ENCODE data around the gene POLR2E.

DNA sequence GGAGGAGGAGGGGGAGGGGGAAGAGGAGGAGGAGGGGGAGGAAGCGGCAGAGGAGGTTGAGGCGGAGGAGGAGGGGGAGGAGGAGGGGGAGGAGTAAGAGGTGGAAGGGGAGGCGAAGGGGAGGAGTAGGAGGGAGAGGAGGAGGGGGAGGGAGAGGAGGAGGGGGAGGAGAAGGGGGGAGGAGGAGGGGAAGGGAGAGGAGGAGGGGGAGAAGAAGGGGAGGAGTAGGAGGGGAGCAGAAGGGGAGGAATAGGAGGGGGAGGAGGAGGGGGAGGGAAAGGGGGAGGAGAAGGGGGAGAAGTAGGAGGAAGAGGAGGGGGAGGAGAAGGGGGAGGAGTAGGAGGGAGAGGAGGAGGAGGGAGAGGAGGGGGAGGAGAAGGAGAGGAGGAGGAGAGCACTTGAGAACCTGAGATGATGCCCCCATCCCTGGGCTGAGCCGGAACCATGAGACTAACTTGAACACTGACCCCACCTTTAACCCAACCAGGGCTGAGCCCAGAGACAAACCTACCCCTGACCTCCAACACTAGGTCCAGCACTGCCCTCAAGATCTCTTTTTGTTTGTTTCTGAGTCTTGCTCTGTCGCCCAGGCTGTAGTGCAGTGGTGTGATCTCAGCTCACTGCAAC, 42.7 kb downstream of the POLR2E start:
- TF ChIP-seq, protein P1, sequence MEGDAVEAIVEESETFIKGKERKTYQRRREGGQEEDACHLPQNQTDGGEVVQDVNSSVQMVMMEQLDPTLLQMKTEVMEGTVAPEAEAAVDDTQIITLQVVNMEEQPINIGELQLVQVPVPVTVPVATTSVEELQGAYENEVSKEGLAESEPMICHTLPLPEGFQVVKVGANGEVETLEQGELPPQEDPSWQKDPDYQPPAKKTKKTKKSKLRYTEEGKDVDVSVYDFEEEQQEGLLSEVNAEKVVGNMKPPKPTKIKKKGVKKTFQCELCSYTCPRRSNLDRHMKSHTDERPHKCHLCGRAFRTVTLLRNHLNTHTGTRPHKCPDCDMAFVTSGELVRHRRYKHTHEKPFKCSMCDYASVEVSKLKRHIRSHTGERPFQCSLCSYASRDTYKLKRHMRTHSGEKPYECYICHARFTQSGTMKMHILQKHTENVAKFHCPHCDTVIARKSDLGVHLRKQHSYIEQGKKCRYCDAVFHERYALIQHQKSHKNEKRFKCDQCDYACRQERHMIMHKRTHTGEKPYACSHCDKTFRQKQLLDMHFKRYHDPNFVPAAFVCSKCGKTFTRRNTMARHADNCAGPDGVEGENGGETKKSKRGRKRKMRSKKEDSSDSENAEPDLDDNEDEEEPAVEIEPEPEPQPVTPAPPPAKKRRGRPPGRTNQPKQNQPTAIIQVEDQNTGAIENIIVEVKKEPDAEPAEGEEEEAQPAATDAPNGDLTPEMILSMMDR (IDR thresholded peaks at IDR 0.05; ENCODE audit: poor library complexity, severe bottlenecking) = no peak
- TF ChIP-seq MXI1 (conservative IDR thresholded peaks at IDR 0.05; ENCODE audit: poor library complexity, severe bottlenecking) (no peak), POLR2AphosphoS5 (IDR thresholded peaks at IDR 0.05) (no peak), RAD21 (conservative IDR thresholded peaks at IDR 0.05) (no peak), TAF1 (IDR thresholded peaks at IDR 0.05; ENCODE audit: low read depth) (no peak), EP300 (conservative IDR thresholded peaks at IDR 0.05; ENCODE audit: poor library complexity, severe bottlenecking) (no peak)
- TF ChIP-seq, protein P2, sequence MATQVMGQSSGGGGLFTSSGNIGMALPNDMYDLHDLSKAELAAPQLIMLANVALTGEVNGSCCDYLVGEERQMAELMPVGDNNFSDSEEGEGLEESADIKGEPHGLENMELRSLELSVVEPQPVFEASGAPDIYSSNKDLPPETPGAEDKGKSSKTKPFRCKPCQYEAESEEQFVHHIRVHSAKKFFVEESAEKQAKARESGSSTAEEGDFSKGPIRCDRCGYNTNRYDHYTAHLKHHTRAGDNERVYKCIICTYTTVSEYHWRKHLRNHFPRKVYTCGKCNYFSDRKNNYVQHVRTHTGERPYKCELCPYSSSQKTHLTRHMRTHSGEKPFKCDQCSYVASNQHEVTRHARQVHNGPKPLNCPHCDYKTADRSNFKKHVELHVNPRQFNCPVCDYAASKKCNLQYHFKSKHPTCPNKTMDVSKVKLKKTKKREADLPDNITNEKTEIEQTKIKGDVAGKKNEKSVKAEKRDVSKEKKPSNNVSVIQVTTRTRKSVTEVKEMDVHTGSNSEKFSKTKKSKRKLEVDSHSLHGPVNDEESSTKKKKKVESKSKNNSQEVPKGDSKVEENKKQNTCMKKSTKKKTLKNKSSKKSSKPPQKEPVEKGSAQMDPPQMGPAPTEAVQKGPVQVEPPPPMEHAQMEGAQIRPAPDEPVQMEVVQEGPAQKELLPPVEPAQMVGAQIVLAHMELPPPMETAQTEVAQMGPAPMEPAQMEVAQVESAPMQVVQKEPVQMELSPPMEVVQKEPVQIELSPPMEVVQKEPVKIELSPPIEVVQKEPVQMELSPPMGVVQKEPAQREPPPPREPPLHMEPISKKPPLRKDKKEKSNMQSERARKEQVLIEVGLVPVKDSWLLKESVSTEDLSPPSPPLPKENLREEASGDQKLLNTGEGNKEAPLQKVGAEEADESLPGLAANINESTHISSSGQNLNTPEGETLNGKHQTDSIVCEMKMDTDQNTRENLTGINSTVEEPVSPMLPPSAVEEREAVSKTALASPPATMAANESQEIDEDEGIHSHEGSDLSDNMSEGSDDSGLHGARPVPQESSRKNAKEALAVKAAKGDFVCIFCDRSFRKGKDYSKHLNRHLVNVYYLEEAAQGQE (IDR thresholded peaks at IDR 0.05; ENCODE audit: borderline replicate concordance) = no peak
